Upper lobe of left lung (tissue), 6 donors: ENCODE data around the gene SARNP. TPM values are rescaled to one million over a fixed set of nuclear protein-coding genes. Genes with fewer than 3 reads are reported as not detected.

Source experiments
- ATAC-seq, 2 donors: fragments of 200-7000 bp; cut with Tn5 transposase; one replicate each; pipeline ENCODE4 v1.9.1; 2022; ENCODE audit warnings: mild to moderate bottlenecking in 2 of 2, moderate library complexity in 2 of 2; ENCODE audit not compliant: low FRiP score in 2 of 2
- DNase-seq, 2 donors: peaks; one replicate each; pipeline ENCODE4 v3.0.0-alpha.2; 2019 to 2020
- H3K27ac ChIP-seq, 4 donors: fragments of 200-600 bp; sonication (generic); one replicate each; pipeline ENCODE4 v1.5.1; 2016 to 2019
- H3K27me3 ChIP-seq, 4 donors: fragments of 200-600 bp; sonication (generic); one replicate each; pipeline ENCODE4 v1.5.1; 2017 to 2019
- H3K36me3 ChIP-seq, 4 donors: fragments of 200-600 bp; sonication (generic); one replicate each; pipeline ENCODE4 v1.5.1; 2016 to 2019
- H3K4me1 ChIP-seq, 4 donors: fragments of 200-600 bp; sonication (generic); one replicate each; pipeline ENCODE4 v1.5.1; 2018 to 2019
- H3K4me3 ChIP-seq, 4 donors: fragments of 200-600 bp; sonication (generic); one replicate each; pipeline ENCODE4 v1.5.1; 2017 to 2019; ENCODE audit warnings: mild to moderate bottlenecking in 2 of 4, moderate library complexity in 1 of 4
- H3K9me3 ChIP-seq, 4 donors: fragments of 200-600 bp; sonication (generic); one replicate each; pipeline ENCODE4 v1.5.1; 2018 to 2019
- EP300 ChIP-seq, 4 donors: sonication (generic); formaldehyde crosslinking; IDR thresholded peaks; one replicate each; pipeline ENCODE4 v1.5.1; 2017; ENCODE audit warnings: antibody characterized with exemption in 4 of 4, control low read depth in 2 of 4
- POLR2A ChIP-seq, 4 donors: fragments of 450-650 bp; IDR thresholded peaks; one replicate each; pipeline ENCODE4 v1.5.1; 2016 to 2017; ENCODE audit warnings: antibody characterized with exemption in 4 of 4, mild to moderate bottlenecking in 2 of 4
- POLR2AphosphoS5 ChIP-seq, 2 donors: sonication (generic); formaldehyde crosslinking; IDR thresholded peaks; one replicate each; pipeline ENCODE4 v1.5.1; 2017; ENCODE audit warnings: antibody characterized with exemption in 2 of 2
- WGBS, 2 donors: methylation state at CpG; one replicate each; pipeline ENCODE4 v1.1.5; 2017 to 2018; 5-methylcytosine and 5-hydroxymethylcytosine counted together
- total RNA-seq, 6 donors: library from RNA; depleted of rRNA in 4 of 6; stranded (reverse); fragments of >200 nt in 4 of 6; gene quantifications; one replicate each; pipeline versions ENCODE4 v1.1.0 to v1.2.1, GENCODE V29; 2016 to 2021
- TF ChIP-seq, protein P1 (sequence below), 6 experiments: fragments of 450-650 bp in 4 of 6; fragments of 200-600 bp in 2 of 6; sonication (generic) in 2 of 6; IDR thresholded peaks; one replicate each; pipeline ENCODE4 v1.5.1; 2016 to 2019; ENCODE audit warnings: antibody characterized with exemption in 6 of 6
- donor health status: DM: no; HTN: no; CAD: no; lungs with moderate emphysema.
- donor health status: DM: no; HTN: yes; CAD: no; lungs with severe emphysema.

The SARNP gene
- total RNA-seq, 6 donors from 2014 or later: 39.1 to 69.3 (median 54.9) TPM

DNA sequence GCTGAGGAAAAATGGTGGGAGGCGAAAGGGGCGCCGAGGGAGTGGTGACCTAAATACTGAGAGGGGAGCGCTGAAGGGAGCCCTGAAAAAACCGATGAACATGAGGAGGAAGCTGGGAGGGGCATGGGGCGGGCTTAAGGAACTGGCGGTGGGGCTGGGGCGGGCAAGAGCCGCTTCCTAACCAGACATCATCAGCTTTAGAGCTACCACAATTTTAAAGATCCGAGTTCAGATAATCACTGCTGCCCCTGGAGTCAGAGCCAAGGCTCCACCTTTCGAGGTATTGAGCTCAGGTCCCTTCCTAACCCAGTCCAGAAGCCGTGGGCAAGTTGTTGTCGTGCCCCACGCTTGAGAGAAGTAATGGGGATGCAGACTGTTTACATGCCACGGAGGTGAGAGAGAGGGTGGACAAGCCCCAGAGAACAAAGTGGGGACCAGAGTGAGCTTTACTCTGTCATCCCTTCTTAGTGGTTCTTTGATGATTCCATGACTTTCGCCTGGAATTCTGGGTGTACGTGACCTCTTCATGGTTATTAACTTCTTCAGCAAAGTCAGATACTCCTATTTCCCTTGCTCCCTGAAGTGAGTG, 710 bp upstream of the SARNP start:
- Histone ChIP-seq H3K27ac (peak overlapping the region; percentile 79 to 89 (median 84)), H3K9me3 (no peaks in the 10 kb centered on the region), H3K27me3 (no peaks in the 10 kb centered on the region), H3K4me1 (peaks cover 27 to 46% (median 36%) of the 10 kb centered on the region in 4 donors), H3K4me3 (peak overlapping the region; percentile 48 to 83 (median 70)), H3K36me3 (peaks cover 19 to 54% (median 33%) of the 10 kb centered on the region in 4 donors)
- no peak for TF ChIP-seq EP300 (IDR thresholded peaks at IDR 0.05)
- TF ChIP-seq, protein P1, sequence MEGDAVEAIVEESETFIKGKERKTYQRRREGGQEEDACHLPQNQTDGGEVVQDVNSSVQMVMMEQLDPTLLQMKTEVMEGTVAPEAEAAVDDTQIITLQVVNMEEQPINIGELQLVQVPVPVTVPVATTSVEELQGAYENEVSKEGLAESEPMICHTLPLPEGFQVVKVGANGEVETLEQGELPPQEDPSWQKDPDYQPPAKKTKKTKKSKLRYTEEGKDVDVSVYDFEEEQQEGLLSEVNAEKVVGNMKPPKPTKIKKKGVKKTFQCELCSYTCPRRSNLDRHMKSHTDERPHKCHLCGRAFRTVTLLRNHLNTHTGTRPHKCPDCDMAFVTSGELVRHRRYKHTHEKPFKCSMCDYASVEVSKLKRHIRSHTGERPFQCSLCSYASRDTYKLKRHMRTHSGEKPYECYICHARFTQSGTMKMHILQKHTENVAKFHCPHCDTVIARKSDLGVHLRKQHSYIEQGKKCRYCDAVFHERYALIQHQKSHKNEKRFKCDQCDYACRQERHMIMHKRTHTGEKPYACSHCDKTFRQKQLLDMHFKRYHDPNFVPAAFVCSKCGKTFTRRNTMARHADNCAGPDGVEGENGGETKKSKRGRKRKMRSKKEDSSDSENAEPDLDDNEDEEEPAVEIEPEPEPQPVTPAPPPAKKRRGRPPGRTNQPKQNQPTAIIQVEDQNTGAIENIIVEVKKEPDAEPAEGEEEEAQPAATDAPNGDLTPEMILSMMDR (IDR thresholded peaks at IDR 0.05): no peak
- no peak for TF ChIP-seq POLR2A (IDR thresholded peaks at IDR 0.05)
- no peak for TF ChIP-seq POLR2AphosphoS5 (IDR thresholded peaks at IDR 0.05)
- 1 to 2% methylated on average over 13 to 17 of the region's 17 CpGs for WGBS, 2 donors
- no peak for DNase-seq
- ATAC-seq: peak; percentile 77

DNA sequence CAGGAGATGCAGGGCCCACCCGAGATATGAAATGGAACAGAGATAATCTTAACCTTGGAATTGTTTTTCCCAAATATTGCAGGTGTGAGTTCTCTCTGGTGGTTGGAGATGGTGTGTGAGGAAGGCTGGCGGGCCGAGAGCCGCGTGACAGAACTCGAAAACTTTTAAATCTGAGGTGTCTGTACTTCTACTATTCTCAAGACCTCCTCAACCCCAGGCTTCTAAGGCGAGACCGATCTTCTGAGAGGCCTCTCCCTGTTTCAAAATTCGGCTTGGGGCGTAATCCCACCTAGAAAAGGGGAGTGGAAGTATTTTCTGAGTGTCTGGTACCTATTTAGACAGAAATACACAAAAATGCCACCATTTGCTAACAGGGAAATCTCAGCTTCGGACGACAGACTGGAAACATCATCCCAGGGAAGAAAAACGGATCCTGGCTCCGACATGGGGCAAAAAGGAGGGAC, 611 bp downstream of the SARNP start:
- ATAC-seq (no peak), DNase-seq (no peak)
- no peak for TF ChIP-seq POLR2AphosphoS5 (IDR thresholded peaks at IDR 0.05)
- TF ChIP-seq EP300 (IDR thresholded peaks at IDR 0.05): no peak
- no peak for TF ChIP-seq POLR2A (IDR thresholded peaks at IDR 0.05)
- TF ChIP-seq, protein P1 (IDR thresholded peaks at IDR 0.05): no peak
- Histone ChIP-seq H3K27ac (peak overlapping the region; percentile 88 to 91 (median 88)), H3K4me1 (peaks cover 27 to 54% (median 39%) of the 10 kb centered on the region in 4 donors), H3K27me3 (no peaks in the 10 kb centered on the region), H3K4me3 (peak overlapping the region; percentile 63 to 83 (median 76)), H3K9me3 (no peaks in the 10 kb centered on the region), H3K36me3 (peaks cover 12 to 41% (median 24%) of the 10 kb centered on the region in 4 donors)
- WGBS, 2 donors: 1 to 4% methylated on average over 14 of the region's 14 CpGs

DNA sequence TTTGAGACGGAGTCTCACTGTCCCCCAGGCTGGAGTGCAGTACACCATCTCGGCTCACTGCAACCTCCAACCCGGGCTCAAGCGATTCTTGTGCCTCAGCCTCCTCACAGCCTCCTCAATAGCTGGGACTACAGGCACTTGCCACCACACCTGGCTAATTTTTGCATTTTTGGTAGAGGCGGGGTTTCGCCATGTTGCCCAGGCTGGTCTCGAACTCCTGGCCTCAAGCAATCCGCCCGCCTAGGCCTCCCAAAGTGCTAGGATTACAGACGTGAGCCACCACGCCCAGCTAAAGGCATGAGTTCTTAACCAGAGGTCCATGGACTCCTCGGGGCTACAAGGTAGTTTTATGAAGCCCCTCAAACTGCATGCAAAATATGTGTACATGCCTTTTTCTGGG, 2.1 kb downstream of the SARNP start:
- Histone ChIP-seq H3K27me3 (no peaks in the 10 kb centered on the region), H3K36me3 (peaks cover 0 to 26% (median 12%) of the 10 kb centered on the region in 4 donors), H3K4me3 (no peak overlapping the region), H3K9me3 (no peaks in the 10 kb centered on the region), H3K27ac (no peak overlapping the region), H3K4me1 (peaks cover 27 to 54% (median 39%) of the 10 kb centered on the region in 4 donors)
- WGBS, 2 donors: 83 to 84% methylated on average over 11 to 12 of the region's 12 CpGs
- ATAC-seq: no peak
- no peak for DNase-seq
- TF ChIP-seq EP300 (IDR thresholded peaks at IDR 0.05): no peak
- TF ChIP-seq, protein P1 (IDR thresholded peaks at IDR 0.05): no peak
- TF ChIP-seq POLR2AphosphoS5 (IDR thresholded peaks at IDR 0.05): no peak
- TF ChIP-seq POLR2A (IDR thresholded peaks at IDR 0.05): no peak

DNA sequence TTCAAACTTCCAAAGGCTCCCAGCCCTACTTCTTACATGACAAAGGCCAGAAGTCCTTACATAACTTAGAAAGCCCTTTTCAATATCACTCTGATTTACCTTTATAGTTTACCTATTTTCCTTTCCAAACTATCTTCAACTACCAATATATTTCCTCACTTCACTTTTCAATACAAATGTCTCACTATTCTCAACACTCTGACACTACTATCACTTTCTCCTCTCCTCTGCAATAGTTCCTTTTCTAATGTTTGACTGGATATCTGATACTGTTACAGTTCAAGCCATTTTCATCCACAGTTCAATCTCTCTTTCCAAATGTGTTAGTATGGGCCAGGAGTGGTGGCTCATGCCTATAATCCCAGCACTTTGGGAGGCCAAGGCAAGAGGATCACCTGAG, 3.3 kb downstream of the SARNP start:
- no peak for ATAC-seq
- H3K4me1 ChIP-seq: peaks cover 27 to 54% (median 39%) of the 10 kb centered on the region in 4 donors
- no peak for DNase-seq

More for the DNA sequence above, 3.3 kb downstream of the SARNP start:
- peaks cover 0 to 19% (median 5%) of the 10 kb centered on the region in 4 donors for H3K36me3 ChIP-seq
- no peaks in the 10 kb centered on the region for H3K9me3 ChIP-seq
- H3K4me3 ChIP-seq: no peak overlapping the region
- no peaks in the 10 kb centered on the region for H3K27me3 ChIP-seq
- H3K27ac ChIP-seq: no peak overlapping the region
- TF ChIP-seq EP300 (IDR thresholded peaks at IDR 0.05) (no peak), POLR2AphosphoS5 (IDR thresholded peaks at IDR 0.05) (no peak), POLR2A (IDR thresholded peaks at IDR 0.05) (no peak)
- TF ChIP-seq, protein P1 (IDR thresholded peaks at IDR 0.05): no peak
